GM12865 (cell line): ENCODE results near the gene RNU6-1.

Experiments used
- DNase-seq: peaks from one replicate; pipeline ENCODE4 v3.0.0; 2010; ENCODE audit warnings: low read depth
- H3K4me3 ChIP-seq: 2 replicates; pipeline ENCODE4 v1.5.1; 2011; ENCODE audit warnings: mild to moderate bottlenecking, low read depth, low read length, control low read depth
- TF ChIP-seq, protein P1 (sequence below): IDR thresholded peaks from 2 replicates; pipeline ENCODE4 v1.5.1; 2011; ENCODE audit warnings: low read length, control low read depth, low read depth, inconsistent platforms; ENCODE audit not compliant: insufficient read depth; ENCODE audit errors: missing control alignments

RNU6-1 gene

DNA sequence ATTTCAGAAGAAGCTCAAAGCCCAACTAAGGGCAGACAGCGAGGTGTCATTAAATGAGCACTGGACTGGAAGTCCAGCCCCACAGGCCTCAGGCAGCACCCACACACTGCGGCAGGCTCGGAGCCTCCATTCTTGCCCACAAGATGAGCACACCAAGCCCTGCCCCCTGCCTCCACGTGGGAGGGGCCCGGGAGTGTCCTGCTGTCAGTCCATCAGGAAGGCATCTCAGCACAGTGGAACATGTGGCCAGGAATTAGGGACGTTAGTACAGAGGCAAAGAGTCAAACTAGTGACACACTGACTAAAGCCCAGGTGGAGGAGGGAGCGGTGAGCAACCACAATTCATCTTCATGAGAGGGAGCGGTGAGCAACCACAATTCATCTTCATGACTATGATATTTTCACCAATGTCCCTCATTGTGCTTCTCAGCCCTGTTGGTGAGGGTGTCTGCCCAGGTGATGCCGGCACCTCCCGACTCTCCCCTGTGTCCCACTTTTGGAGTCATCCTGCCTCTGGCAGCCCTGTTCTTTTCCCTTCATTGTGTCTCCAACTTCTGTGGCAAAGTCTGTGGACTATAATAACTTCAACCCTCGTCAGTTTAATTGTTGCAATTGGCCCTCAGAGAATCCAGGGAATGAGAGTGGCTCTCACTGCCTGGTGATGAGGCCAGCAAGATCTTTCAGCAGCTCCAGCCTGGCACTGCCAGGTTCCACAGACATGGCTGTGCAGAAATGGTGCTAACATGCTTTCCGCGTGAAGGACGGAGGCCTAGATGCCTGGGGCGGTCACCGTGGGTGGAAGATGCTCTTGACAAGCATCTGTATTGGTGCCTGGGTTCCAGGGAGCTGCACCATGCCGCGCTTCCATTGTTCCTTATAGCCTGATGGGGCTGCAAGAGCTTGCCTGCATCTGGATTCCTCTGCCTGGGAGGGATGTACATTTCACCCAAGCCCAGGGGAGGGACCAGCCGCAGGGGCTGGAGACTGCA is 37.6 kb downstream of the RNU6-1 start:
- DNase-seq, result no peak
- TF ChIP-seq, protein P1, sequence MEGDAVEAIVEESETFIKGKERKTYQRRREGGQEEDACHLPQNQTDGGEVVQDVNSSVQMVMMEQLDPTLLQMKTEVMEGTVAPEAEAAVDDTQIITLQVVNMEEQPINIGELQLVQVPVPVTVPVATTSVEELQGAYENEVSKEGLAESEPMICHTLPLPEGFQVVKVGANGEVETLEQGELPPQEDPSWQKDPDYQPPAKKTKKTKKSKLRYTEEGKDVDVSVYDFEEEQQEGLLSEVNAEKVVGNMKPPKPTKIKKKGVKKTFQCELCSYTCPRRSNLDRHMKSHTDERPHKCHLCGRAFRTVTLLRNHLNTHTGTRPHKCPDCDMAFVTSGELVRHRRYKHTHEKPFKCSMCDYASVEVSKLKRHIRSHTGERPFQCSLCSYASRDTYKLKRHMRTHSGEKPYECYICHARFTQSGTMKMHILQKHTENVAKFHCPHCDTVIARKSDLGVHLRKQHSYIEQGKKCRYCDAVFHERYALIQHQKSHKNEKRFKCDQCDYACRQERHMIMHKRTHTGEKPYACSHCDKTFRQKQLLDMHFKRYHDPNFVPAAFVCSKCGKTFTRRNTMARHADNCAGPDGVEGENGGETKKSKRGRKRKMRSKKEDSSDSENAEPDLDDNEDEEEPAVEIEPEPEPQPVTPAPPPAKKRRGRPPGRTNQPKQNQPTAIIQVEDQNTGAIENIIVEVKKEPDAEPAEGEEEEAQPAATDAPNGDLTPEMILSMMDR, result no peak
- H3K4me3 ChIP-seq, result no peak overlapping the region

DNA sequence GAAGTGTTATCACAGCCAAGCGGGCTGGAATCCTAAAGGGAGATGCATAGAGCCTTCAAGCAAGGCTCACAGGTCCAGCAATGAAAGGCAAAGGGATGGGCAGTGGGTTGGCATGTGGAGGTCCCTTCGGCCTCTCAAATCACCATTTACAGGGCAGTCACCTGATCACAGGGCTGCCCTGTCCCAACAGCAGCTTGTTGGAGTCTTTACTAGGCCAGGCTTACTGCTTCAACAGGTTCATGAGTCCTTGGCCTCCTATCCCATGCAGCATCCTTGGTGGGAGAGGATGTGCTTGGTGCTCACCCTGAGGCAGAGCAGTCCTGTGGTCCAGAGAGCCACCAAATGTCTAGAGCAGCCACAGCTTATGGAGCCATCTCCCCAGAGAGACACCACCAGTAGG is 38.7 kb downstream of the RNU6-1 start:
- DNase-seq, result no peak
- TF ChIP-seq, protein P1, result no peak
- H3K4me3 ChIP-seq, result no peak overlapping the region

DNA sequence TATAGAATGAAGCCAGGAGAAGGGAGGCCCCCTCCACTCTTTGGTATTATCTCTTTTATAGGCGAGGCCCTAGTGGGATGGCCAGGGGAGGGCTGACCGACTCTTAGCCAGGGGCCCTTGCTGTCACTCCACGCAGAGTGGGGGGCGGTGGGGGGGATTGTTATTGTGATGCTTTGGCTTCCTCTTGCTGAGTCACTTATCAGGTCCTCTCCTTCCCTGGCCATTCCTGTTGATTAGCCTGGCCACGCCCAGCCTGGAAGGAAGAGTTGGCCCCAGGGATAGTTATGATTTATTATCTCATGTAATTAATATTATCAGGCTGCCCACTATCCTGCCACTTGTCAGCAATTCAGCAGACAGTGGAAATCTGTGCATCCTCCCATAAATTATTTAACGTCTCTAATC is 40.0 kb downstream of the RNU6-1 start:
- TF ChIP-seq, protein P1, result no peak
- DNase-seq, result no peak
- no peak overlapping the region for H3K4me3 ChIP-seq

DNA sequence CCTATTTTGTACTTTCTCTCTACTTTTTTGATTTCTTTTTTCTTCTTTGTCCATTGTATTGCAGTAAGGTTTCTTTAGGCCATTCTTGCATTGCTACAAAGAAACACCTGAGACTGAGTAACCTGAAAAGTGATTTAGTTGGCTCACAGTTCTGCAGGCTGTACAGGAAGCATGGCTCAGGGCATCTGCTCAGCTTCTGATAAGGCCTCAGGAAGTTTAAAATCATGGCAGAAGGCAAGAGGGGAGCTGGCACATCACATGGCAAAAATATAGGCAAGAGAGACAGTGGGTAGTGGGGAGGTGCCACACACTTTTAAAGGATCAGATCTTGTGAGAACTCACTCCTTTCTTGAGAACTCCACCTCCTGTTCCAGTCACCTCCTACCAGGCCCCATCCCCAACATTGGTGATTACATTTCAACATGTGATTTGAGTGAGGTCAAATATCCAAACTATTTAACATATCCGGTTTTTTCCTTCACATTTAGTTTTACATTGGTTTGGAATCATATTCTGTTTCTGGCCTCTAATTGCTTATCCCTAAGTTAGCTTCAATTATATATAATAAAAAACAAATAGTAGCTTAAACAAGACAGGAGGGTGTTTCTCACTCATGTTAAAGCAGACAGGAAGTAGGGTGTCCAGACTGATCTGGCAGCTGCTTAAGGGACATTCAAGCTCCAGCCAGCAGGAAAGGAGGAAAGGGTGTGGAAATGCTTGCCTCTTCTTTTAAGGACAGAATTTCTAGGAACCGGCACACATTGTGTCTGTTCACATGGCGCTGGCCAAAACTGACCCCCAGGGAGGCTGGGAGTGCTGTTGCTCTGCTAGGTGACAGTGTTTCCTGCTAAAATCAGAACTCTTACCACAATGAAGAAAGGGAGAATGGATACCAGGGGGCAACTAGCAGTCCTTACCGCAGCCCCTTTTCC is 43.4 kb downstream of the RNU6-1 start:
- DNase-seq, result no peak
- no peak overlapping the region for H3K4me3 ChIP-seq
- TF ChIP-seq, protein P1, result no peak

DNA sequence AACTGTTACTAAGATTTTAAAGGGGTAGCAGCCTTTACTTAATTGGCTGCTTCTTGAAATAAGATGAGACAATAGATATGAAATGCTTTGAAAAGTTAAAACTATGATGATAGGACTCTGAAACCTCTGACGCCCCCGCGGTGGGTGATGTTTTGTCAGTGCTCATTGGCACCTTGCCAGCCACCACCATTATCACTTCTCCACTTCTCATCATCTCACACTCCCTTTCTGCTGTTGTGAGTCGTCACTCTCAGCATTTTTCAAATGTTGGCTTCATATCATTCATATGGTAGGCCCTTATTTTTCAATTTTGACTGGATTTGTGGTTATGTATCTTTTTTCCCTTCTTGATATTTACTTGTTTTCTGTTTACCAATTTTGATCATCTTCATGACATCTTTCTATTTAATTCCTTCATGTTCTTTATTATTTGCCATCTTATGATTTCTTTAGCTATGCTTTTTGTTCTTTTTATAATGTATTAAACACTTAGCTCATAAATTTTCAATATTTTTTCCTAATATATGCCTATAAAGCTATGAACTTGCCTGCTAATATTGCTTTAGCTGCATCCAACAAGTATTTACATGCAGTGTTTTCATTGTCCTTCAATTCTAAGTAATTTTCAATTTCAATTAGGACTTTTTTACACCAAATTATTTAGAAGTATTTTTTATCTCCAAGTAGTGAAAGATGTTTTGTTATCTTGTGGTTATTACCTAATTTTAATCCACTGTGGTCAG is 44.8 kb downstream of the RNU6-1 start:
- TF ChIP-seq, protein P1, result no peak
- no peak overlapping the region for H3K4me3 ChIP-seq
- DNase-seq, result no peak

DNA sequence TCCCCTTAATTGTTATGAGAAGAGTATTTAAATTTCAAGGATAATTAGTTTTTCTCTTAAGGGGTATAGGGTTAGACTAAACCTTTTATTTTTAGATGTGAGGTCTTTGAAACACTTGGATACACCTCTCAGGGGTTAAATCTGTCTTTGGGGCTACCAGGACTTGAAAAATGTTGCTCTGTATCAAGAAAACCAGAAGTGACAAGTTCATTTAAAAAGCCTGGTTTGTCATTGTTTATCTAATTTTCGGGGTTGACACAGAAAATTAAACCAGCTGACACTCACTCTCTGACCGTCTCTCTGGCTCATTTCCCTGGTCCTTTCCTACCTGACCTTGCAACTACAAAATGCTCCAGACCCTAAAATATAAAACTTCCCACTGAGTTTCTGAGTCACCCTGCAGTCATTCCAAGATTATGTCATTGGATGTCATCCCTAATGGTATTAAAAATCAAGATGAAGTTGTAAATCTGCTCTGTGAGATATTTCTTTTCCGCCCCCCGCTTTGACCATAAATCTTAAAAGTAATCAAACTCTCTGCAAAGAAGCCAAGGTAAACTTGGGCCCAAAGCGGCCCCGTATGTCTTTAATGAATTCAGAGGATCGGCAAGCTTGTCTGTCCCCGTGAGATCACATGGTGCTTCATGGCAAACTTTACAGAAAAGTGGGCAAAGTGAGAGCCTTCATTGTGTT is 47.4 kb downstream of the RNU6-1 start:
- TF ChIP-seq, protein P1, result no peak
- H3K4me3 ChIP-seq, result no peak overlapping the region
- no peak for DNase-seq
